Measurements from ENCODE around the gene USP40. TPM values are rescaled to one million over a fixed set of nuclear protein-coding genes. Genes with fewer than 3 reads are reported as not detected.

USP40 gene
- total and polyA plus RNA-seq, 9 of the 15 experiments (the other 6 are each of a cell fraction or from before 2014, with no cell fraction given), result 5.5 to 15.0 (median 9.3) TPM

GRCh38 chr2:233428438-233428837 lies 138.1 kb downstream of the USP40 start:
- no peak overlapping the region for H3K9ac ChIP-seq (ENCODE audit: insufficient read depth in 1 of 2, low read depth in 2 of 2, low read length in 2 of 2)
- no peaks in the 10 kb centered on the region for H3K9me3 ChIP-seq (replicated peaks; ENCODE audit: control insufficient read depth, insufficient read depth, low read depth, low read length)
- H2AFZ ChIP-seq (ENCODE audit: low read depth, low read length), result no peak overlapping the region
- no peaks in the 10 kb centered on the region for H3K36me3 ChIP-seq (ENCODE audit: control insufficient read depth, insufficient read depth, low read length)
- peaks cover 31 to 43% of the 10 kb centered on the region in 2 experiments; a peak in 4 of 5 replicates for H3K4me1 ChIP-seq (replicated peaks in 1 of 2; ENCODE audit: control insufficient read depth in 2 of 2, insufficient read depth in 2 of 2, low read length in 2 of 2)
- H3K27me3 ChIP-seq (ENCODE audit: control insufficient read depth in 2 of 2, insufficient read depth in 2 of 2, low read length in 2 of 2), result no peaks in the 10 kb centered on the region
- ATAC-seq (no peak), FAIRE-seq (no peak), DNase-seq (ENCODE audit: extremely low read depth in 1 of 4, low spot score in 3 of 4) (no peak)
- BruUV-seq (replicated peaks), result no TSS peak
- ChIA-PET POLR2A (no interaction called here), CTCF (ENCODE audit: low intra/inter-chr PET ratio) (no interaction called here)
- no peaks in the 10 kb centered on the region for H3K9me1 ChIP-seq (ENCODE audit: control insufficient read depth, insufficient read depth, low read length)
- in situ Hi-C loops (cut with MboI) (no loop called here), intact Hi-C loops (cut with micrococcal nuclease) (no loop called here)
- H3K4me2 ChIP-seq (ENCODE audit: insufficient read depth, low read length), result no peak overlapping the region
- H3K4me3 ChIP-seq, result no peak overlapping the region
- H3K27ac ChIP-seq (ENCODE audit: extremely low read depth, low read depth, low read length), result no peak overlapping the region; the same call in 2 of the 3 replicates
- 94% methylated on average over 7 of the region's 7 CpGs for WGBS (ENCODE audit: insufficient coverage, low coverage, missing lambda C conversion rate)
- H3K79me2 ChIP-seq (ENCODE audit: control insufficient read depth, insufficient read depth, low read length), result peaks cover 37% of the 10 kb centered on the region
- no peaks in the 10 kb centered on the region for H4K20me1 ChIP-seq (replicated peaks; ENCODE audit: control insufficient read depth, insufficient read depth, low read length)
- TF ChIP-seq COPS2 (conservative IDR thresholded peaks at IDR 0.05), result no peak
- TF ChIP-seq ARID3A (IDR thresholded peaks at IDR 0.05; ENCODE audit: borderline replicate concordance, low read depth, low read length), result no peak
- no peak for TF ChIP-seq ZNF263 (CRISPR knock-in tag; IDR thresholded peaks at IDR 0.05; ENCODE audit: borderline replicate concordance)
- no peak for TF ChIP-seq E4F1 (CRISPR knock-in tag; IDR thresholded peaks at IDR 0.05; ENCODE audit: borderline replicate concordance)
- no peak for TF ChIP-seq SFPQ (IDR thresholded peaks at IDR 0.05; ENCODE audit: low read depth, low read length)
- TF ChIP-seq KAT8 (IDR thresholded peaks at IDR 0.05; ENCODE audit: low read depth), result no peak
- no peak for TF ChIP-seq THRA (IDR thresholded peaks at IDR 0.05)
- no peak for TF ChIP-seq MITF (IDR thresholded peaks at IDR 0.05)
- no peak for TF ChIP-seq HCFC1 (IDR thresholded peaks at IDR 0.05; ENCODE audit: low read depth, low read length)
- TF ChIP-seq ATF4 (CRISPR knock-in tag; IDR thresholded peaks at IDR 0.05), result no peak
- no peak for TF ChIP-seq POLR2G (IDR thresholded peaks at IDR 0.05; ENCODE audit: low read depth, low read length)
- no peak for TF ChIP-seq POLR2AphosphoS2 (IDR thresholded peaks at IDR 0.05; ENCODE audit: low read length)
- TF ChIP-seq ELF2 (CRISPR knock-in tag; IDR thresholded peaks at IDR 0.05), result no peak
